Astrocyte of the hippocampus (primary cell): Measurements from ENCODE around the gene FTCD.

ENCODE experiments used
- DNase-seq: peaks from one replicate; pipeline ENCODE4 v3.0.0; 2011; ENCODE audit warnings: low read depth, low spot score

The FTCD gene

GRCh38 chr21:46124083-46124925, 31.1 kb downstream of the FTCD start:
- DNase-seq: no peak

- DNase-seq: no peak
Measured at GRCh38 chr21:46122758-46123683, 32.4 kb downstream of the FTCD start.

GRCh38 chr21:46122237-46122671, 33.1 kb downstream of the FTCD start:
- peak; percentile 62 for DNase-seq

- DNase-seq: no peak
Measured at GRCh38 chr21:46121286-46122221, 33.8 kb downstream of the FTCD start.

- DNase-seq: no peak
Measured at GRCh38 chr21:46120301-46121285, 34.8 kb downstream of the FTCD start.

GRCh38 chr21:46119637-46120271, 35.6 kb downstream of the FTCD start:
- no peak for DNase-seq

- DNase-seq: no peak
Measured at GRCh38 chr21:46119144-46119636, 36.2 kb downstream of the FTCD start.

GRCh38 chr21:46118316-46119143, 36.8 kb downstream of the FTCD start:
- no peak for DNase-seq

- no peak for DNase-seq
Measured at GRCh38 chr21:46117586-46118315, 37.6 kb downstream of the FTCD start.

GRCh38 chr21:46116776-46117585, 38.4 kb downstream of the FTCD start:
- no peak for DNase-seq

- DNase-seq: no peak
Measured at GRCh38 chr21:46116189-46116775, 39.1 kb downstream of the FTCD start.

GRCh38 chr21:46115441-46116188, 39.8 kb downstream of the FTCD start:
- DNase-seq: no peak

- DNase-seq: no peak
Measured at GRCh38 chr21:46114963-46115362, 40.4 kb downstream of the FTCD start.

GRCh38 chr21:46113497-46114176, 41.7 kb downstream of the FTCD start:
- no peak for DNase-seq

- no peak for DNase-seq
Measured at GRCh38 chr21:46112725-46113215, 42.6 kb downstream of the FTCD start.
